Stimulated activated naive CD4-positive, alpha-beta T cell (primary cell): ENCODE measurements around the gene PDE4A.
"Not testable (repeated sequence)": the region's sequence is repeated elsewhere in the genome, so short reads cannot be mapped to it uniquely, and the experiment has no call there.

Experiments used
- DNase-seq, 6 experiments: peaks; one replicate each; lab custom pipeline; 2025; lab: John Stamatoyannopoulos, UW

Gene PDE4A

GRCh38 chr19:10424011-10424637 lies 3.8 kb downstream of the PDE4A start:
- peak; percentile 23 to 68 (median 54) for DNase-seq

- no peak for DNase-seq
Measured at GRCh38 chr19:10427169-10427568, 6.8 kb downstream of the PDE4A start.

- DNase-seq = no peak
Measured at GRCh38 chr19:10428996-10429381, 8.7 kb downstream of the PDE4A start.

GRCh38 chr19:10430505-10431253 lies 10.3 kb downstream of the PDE4A start:
- DNase-seq = peak in 1 of 6 experiments; percentile 24

- no peak for DNase-seq
Measured at GRCh38 chr19:10431254-10431942, 11.1 kb downstream of the PDE4A start.

- DNase-seq = peak; percentile 10 to 58 (median 44)
Measured at GRCh38 chr19:10431943-10432735, 11.8 kb downstream of the PDE4A start.

- no peak for DNase-seq
Measured at GRCh38 chr19:10432736-10433130, 12.4 kb downstream of the PDE4A start.

- DNase-seq = no peak
Measured at GRCh38 chr19:10433131-10433536, 12.8 kb downstream of the PDE4A start.

GRCh38 chr19:10439588-10439987 lies 19.2 kb downstream of the PDE4A start:
- DNase-seq = no peak

- DNase-seq = no peak
Measured at GRCh38 chr19:10442698-10443097, 22.4 kb downstream of the PDE4A start.

GRCh38 chr19:10449037-10449436 lies 28.7 kb downstream of the PDE4A start:
- no peak for DNase-seq

- DNase-seq = no peak
Measured at GRCh38 chr19:10450191-10450852, 30.0 kb downstream of the PDE4A start.

- DNase-seq = no peak
Measured at GRCh38 chr19:10450853-10451609, 30.7 kb downstream of the PDE4A start.

GRCh38 chr19:10452726-10453618 lies 32.6 kb downstream of the PDE4A start:
- no peak for DNase-seq

- no peak for DNase-seq
Measured at GRCh38 chr19:10453852-10454251, 33.5 kb downstream of the PDE4A start.

- no peak for DNase-seq
Measured at GRCh38 chr19:10454267-10454666, 33.9 kb downstream of the PDE4A start.

GRCh38 chr19:10458733-10459132 lies 38.4 kb downstream of the PDE4A start:
- DNase-seq = not testable (repeated sequence)

GRCh38 chr19:10460714-10461046 lies 40.3 kb downstream of the PDE4A start:
- DNase-seq = no peak

- peak; percentile 57 to 90 (median 77) for DNase-seq
Measured at GRCh38 chr19:10461047-10461949, 41.0 kb downstream of the PDE4A start.
